Ishikawa (cell line): ENCODE results near the gene FOXN3.

ENCODE experiments used
- EGR1 ChIP-seq: IDR thresholded peaks from 2 replicates; pipeline ENCODE4 v1.6.1; 2012
- EP300 ChIP-seq: IDR thresholded peaks from 2 replicates; pipeline ENCODE4 v1.6.1; 2012; ENCODE audit warnings: borderline replicate concordance
- FOXM1 ChIP-seq: IDR thresholded peaks from 2 replicates; pipeline ENCODE4 v1.6.1; 2012; ENCODE audit warnings: low read depth, borderline replicate concordance
- MAX ChIP-seq: IDR thresholded peaks from 2 replicates; pipeline ENCODE4 v1.6.1; 2012
- RAD21 ChIP-seq: IDR thresholded peaks from 2 replicates; pipeline ENCODE4 v1.6.1; 2012; ENCODE audit warnings: low read depth
- TAF1 ChIP-seq: IDR thresholded peaks from 2 replicates; pipeline ENCODE4 v1.6.1; 2012; ENCODE audit warnings: low read depth, mild to moderate bottlenecking
- TCF12 ChIP-seq: IDR thresholded peaks from 2 replicates; pipeline ENCODE4 v1.6.1; 2012; ENCODE audit warnings: low read depth
- YY1 ChIP-seq: IDR thresholded peaks from 2 replicates; pipeline ENCODE4 v1.6.1; 2012; ENCODE audit warnings: low read depth
- TF ChIP-seq, protein P1 (sequence below): IDR thresholded peaks from 2 replicates; pipeline ENCODE4 v1.6.1; 2012; ENCODE audit warnings: low read depth, mild to moderate bottlenecking

- TF ChIP-seq EP300 (no peak), TCF12 (no peak), FOXM1 (no peak), MAX (no peak), YY1 (no peak), RAD21 (no peak), TAF1 (no peak), EGR1 (no peak)
- TF ChIP-seq, protein P1, sequence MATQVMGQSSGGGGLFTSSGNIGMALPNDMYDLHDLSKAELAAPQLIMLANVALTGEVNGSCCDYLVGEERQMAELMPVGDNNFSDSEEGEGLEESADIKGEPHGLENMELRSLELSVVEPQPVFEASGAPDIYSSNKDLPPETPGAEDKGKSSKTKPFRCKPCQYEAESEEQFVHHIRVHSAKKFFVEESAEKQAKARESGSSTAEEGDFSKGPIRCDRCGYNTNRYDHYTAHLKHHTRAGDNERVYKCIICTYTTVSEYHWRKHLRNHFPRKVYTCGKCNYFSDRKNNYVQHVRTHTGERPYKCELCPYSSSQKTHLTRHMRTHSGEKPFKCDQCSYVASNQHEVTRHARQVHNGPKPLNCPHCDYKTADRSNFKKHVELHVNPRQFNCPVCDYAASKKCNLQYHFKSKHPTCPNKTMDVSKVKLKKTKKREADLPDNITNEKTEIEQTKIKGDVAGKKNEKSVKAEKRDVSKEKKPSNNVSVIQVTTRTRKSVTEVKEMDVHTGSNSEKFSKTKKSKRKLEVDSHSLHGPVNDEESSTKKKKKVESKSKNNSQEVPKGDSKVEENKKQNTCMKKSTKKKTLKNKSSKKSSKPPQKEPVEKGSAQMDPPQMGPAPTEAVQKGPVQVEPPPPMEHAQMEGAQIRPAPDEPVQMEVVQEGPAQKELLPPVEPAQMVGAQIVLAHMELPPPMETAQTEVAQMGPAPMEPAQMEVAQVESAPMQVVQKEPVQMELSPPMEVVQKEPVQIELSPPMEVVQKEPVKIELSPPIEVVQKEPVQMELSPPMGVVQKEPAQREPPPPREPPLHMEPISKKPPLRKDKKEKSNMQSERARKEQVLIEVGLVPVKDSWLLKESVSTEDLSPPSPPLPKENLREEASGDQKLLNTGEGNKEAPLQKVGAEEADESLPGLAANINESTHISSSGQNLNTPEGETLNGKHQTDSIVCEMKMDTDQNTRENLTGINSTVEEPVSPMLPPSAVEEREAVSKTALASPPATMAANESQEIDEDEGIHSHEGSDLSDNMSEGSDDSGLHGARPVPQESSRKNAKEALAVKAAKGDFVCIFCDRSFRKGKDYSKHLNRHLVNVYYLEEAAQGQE, result no peak
These were observed 274.7 kb downstream of the FOXN3 start for GRCh38 chr14:89142366-89142765.
